WTC11 (cell line): ENCODE measurements around the gene LAPTM5. TPM values are rescaled to one million over a fixed set of nuclear protein-coding genes. Genes with fewer than 3 reads are reported as not detected.

ENCODE experiments used
- ATAC-seq: fragments of 200-7000 bp; cut with Tn5 transposase; 2 replicates; pipeline ENCODE4 v1.10.0; 2021; ENCODE audit warnings: mild to moderate bottlenecking, moderate library complexity
- CTCF ChIA-PET: fragments of 300-600 bp; sonication (Branson Sonifier 250); formaldehyde crosslinking; loops from one replicate; lab custom pipeline; 2021; ENCODE audit warnings: antibody characterized with exemption; lab: Charles Lee
- POLR2A ChIA-PET: fragments of 350-600 bp; sonication (Branson Sonifier 250); formaldehyde crosslinking; loops from one replicate; lab custom pipeline; 2021; ENCODE audit warnings: antibody characterized with exemption; lab: Charles Lee
- DNase-seq: peaks from one replicate; pipeline ENCODE4 v3.0.0; 2021; ENCODE audit warnings: low spot score
- H3K27ac Mint-ChIP-seq: 2 replicates; pipeline ENCODE4 v1.8.0; 2021; ENCODE audit warnings: mixed read lengths
- H3K27me3 Mint-ChIP-seq: 2 replicates; pipeline ENCODE4 v1.8.0; 2021; ENCODE audit warnings: low read depth, mild to moderate bottlenecking, moderate library complexity, mixed read lengths
- H3K36me3 Mint-ChIP-seq: 2 replicates; pipeline ENCODE4 v1.8.0; 2021; ENCODE audit warnings: mixed read lengths
- H3K4me1 Mint-ChIP-seq: 2 replicates; pipeline ENCODE4 v1.8.0; 2022; ENCODE audit warnings: mixed read lengths
- H3K4me3 Mint-ChIP-seq: 2 replicates; pipeline ENCODE4 v1.8.0; 2021; ENCODE audit warnings: mild to moderate bottlenecking, moderate library complexity, mixed read lengths
- H3K9me3 Mint-ChIP-seq: 2 replicates; pipeline ENCODE4 v1.8.0; 2021; ENCODE audit warnings: mixed read lengths
- ATF1 ChIP-seq: sonication (generic); formaldehyde crosslinking; IDR thresholded peaks from 2 replicates; pipeline ENCODE4 v1.8.1; 2023; ENCODE audit warnings: mild to moderate bottlenecking, moderate library complexity, missing genetic modification reagents
- CREB1 ChIP-seq: sonication (generic); formaldehyde crosslinking; IDR thresholded peaks from 2 replicates; pipeline ENCODE4 v1.8.0; 2023; ENCODE audit warnings: mild to moderate bottlenecking, missing genetic modification reagents
- E2F4 ChIP-seq: sonication (generic); formaldehyde crosslinking; IDR thresholded peaks from 2 replicates; pipeline ENCODE4 v1.8.1; 2022; ENCODE audit warnings: low read depth, mild to moderate bottlenecking, moderate library complexity, missing genetic modification reagents, borderline replicate concordance
- EMX1 ChIP-seq: fragments of 250-450 bp; sonication (Bioruptor Pico); IDR thresholded peaks from 2 replicates; pipeline ENCODE4 v1.8.0; 2021; ENCODE audit warnings: mild to moderate bottlenecking
- FOXP1 ChIP-seq: sonication (generic); formaldehyde crosslinking; IDR thresholded peaks from 2 replicates; pipeline ENCODE4 v1.8.0; 2022; ENCODE audit warnings: missing genetic modification reagents, mild to moderate bottlenecking, moderate library complexity, borderline replicate concordance
- GTF2I ChIP-seq: fragments of 250-450 bp; sonication (Bioruptor Pico); conservative IDR thresholded peaks from 2 replicates; pipeline ENCODE4 v1.4.0; 2021; ENCODE audit warnings: mild to moderate bottlenecking
- JUN ChIP-seq: sonication (generic); formaldehyde crosslinking; IDR thresholded peaks from 2 replicates; pipeline ENCODE4 v1.8.0; 2023; ENCODE audit warnings: mild to moderate bottlenecking, missing genetic modification reagents
- MXD4 ChIP-seq: fragments of 250-450 bp; sonication (Bioruptor Pico); IDR thresholded peaks from 2 replicates; pipeline ENCODE4 v1.8.0; 2021; ENCODE audit warnings: mild to moderate bottlenecking, moderate library complexity, borderline replicate concordance
- OVOL2 ChIP-seq: fragments of 250-450 bp; sonication (Bioruptor Pico); IDR thresholded peaks from 2 replicates; pipeline ENCODE4 v1.9.0; 2021; ENCODE audit warnings: mild to moderate bottlenecking, borderline replicate concordance
- SOX15 ChIP-seq: fragments of 250-450 bp; sonication (Bioruptor Pico); IDR thresholded peaks from 2 replicates; pipeline ENCODE4 v1.9.0; 2021; ENCODE audit warnings: mild to moderate bottlenecking
- ZNF396 ChIP-seq: fragments of 250-450 bp; sonication (Bioruptor Pico); IDR thresholded peaks from 2 replicates; pipeline ENCODE4 v1.8.0; 2021; ENCODE audit warnings: mild to moderate bottlenecking, moderate library complexity, borderline replicate concordance
- ZNF423 ChIP-seq: fragments of 250-450 bp; sonication (Bioruptor Pico); IDR thresholded peaks from 2 replicates; pipeline ENCODE4 v2.1.2; 2022; ENCODE audit warnings: mild to moderate bottlenecking, moderate library complexity
- ZNF425 ChIP-seq: fragments of 250-450 bp; sonication (Bioruptor Pico); conservative IDR thresholded peaks from 2 replicates; pipeline ENCODE4 v1.9.0; 2021; ENCODE audit warnings: mild to moderate bottlenecking
- ZNF671 ChIP-seq: fragments of 250-450 bp; sonication (Bioruptor Pico); IDR thresholded peaks from 2 replicates; pipeline ENCODE4 v1.8.0; 2021; ENCODE audit warnings: mild to moderate bottlenecking
- ZSCAN18 ChIP-seq: fragments of 250-450 bp; sonication (Bioruptor Pico); IDR thresholded peaks from 2 replicates; pipeline ENCODE4 v2.1.2; 2022; ENCODE audit warnings: mild to moderate bottlenecking, moderate library complexity
- total RNA-seq: library from RNA; stranded (reverse); gene quantifications from 3 replicates; pipeline ENCODE4 v1.2.3, GENCODE V29; 2021
- TF ChIP-seq, protein P1 (sequence below): sonication (generic); formaldehyde crosslinking; IDR thresholded peaks from 2 replicates; pipeline ENCODE4 v1.8.1; 2022; ENCODE audit warnings: low read depth, missing genetic modification reagents, borderline replicate concordance
- TF ChIP-seq, protein P2 (sequence below): sonication (generic); formaldehyde crosslinking; IDR thresholded peaks from 2 replicates; pipeline ENCODE4 v1.8.1; 2022; ENCODE audit warnings: mild to moderate bottlenecking, missing genetic modification reagents, moderate library complexity, borderline replicate concordance
- TF ChIP-seq, protein P3 (sequence below): sonication (generic); formaldehyde crosslinking; IDR thresholded peaks from 2 replicates; pipeline ENCODE4 v1.8.1; 2023; ENCODE audit warnings: mild to moderate bottlenecking, missing genetic modification reagents

Gene LAPTM5
- total RNA-seq, 1 experiment from 2014 or later, result 1.3 TPM

DNA sequence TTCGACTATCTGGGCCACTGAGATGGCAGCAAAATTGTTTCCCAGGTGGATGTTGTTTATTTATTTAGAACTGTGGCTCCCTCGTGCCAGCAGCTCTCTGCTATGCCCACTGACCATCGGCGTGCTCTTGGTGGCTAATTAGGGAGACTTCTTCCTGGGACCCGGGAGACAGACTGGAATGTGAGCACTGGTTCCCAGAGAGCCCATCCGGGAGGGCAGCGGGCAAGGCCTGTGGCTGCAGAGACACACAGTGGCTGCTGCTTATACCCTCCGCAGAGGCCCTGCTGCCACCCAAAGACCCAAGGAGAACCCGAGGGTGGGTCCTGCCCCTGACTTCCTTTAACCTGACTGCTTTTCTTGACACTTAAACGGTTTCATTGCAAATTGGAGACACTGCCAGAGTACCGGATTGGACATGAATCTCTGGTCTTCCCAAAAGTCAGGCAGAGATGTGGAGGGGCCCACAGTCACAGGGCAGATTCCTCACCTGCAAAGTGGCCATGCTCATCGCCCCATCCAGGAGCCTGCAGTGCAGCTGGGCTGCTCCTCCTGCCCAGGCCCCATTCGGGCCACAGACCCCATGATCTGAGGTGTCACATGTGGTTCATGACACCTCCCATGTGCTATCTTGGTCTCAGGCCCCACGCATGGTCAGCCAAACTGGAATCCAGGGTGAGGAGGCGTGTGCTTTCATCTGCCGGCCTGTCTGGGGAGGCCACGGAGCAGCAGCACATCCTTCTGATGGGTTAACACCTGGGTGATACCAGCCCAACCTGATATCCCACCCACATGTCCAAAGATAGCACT, 28.5 kb downstream of the LAPTM5 start:
- no peak overlapping the region for H3K4me3 Mint-ChIP-seq
- CTCF ChIA-PET, result interaction anchor here (1.2 to 6.7 kb wide), 11 partner anchors 9 to 192 kb away, joined by 3 to 89 read pairs (median 8); no protein-coding TSS in a partner anchor
- H3K27me3 Mint-ChIP-seq, result no peaks in the 10 kb centered on the region
- no peaks in the 10 kb centered on the region for H3K36me3 Mint-ChIP-seq
- H3K4me1 Mint-ChIP-seq, result peaks cover 27% of the 10 kb centered on the region
- ATAC-seq (no peak), DNase-seq (no peak)
- no peaks in the 10 kb centered on the region for H3K9me3 Mint-ChIP-seq
- H3K27ac Mint-ChIP-seq, result no peak overlapping the region
- TF ChIP-seq FOXP1 (CRISPR knock-in tag) (no peak), CREB1 (CRISPR knock-in tag) (no peak), ATF1 (CRISPR knock-in tag) (no peak), GTF2I (CRISPR knock-in tag) (no peak), EMX1 (CRISPR knock-in tag) (no peak), SOX15 (no peak), ZNF425 (CRISPR knock-in tag) (no peak), JUN (no peak), ZNF671 (CRISPR knock-in tag) (no peak), ZNF423 (no peak), ZNF396 (CRISPR knock-in tag) (no peak), ZSCAN18 (CRISPR knock-in tag) (no peak), E2F4 (CRISPR knock-in tag) (no peak), MXD4 (CRISPR knock-in tag) (no peak), OVOL2 (CRISPR knock-in tag) (no peak)
- TF ChIP-seq, protein P1, sequence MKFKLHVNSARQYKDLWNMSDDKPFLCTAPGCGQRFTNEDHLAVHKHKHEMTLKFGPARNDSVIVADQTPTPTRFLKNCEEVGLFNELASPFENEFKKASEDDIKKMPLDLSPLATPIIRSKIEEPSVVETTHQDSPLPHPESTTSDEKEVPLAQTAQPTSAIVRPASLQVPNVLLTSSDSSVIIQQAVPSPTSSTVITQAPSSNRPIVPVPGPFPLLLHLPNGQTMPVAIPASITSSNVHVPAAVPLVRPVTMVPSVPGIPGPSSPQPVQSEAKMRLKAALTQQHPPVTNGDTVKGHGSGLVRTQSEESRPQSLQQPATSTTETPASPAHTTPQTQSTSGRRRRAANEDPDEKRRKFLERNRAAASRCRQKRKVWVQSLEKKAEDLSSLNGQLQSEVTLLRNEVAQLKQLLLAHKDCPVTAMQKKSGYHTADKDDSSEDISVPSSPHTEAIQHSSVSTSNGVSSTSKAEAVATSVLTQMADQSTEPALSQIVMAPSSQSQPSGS, result no peak
- TF ChIP-seq, protein P2, sequence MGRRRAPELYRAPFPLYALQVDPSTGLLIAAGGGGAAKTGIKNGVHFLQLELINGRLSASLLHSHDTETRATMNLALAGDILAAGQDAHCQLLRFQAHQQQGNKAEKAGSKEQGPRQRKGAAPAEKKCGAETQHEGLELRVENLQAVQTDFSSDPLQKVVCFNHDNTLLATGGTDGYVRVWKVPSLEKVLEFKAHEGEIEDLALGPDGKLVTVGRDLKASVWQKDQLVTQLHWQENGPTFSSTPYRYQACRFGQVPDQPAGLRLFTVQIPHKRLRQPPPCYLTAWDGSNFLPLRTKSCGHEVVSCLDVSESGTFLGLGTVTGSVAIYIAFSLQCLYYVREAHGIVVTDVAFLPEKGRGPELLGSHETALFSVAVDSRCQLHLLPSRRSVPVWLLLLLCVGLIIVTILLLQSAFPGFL (CRISPR knock-in tag), result no peak
- TF ChIP-seq, protein P3, sequence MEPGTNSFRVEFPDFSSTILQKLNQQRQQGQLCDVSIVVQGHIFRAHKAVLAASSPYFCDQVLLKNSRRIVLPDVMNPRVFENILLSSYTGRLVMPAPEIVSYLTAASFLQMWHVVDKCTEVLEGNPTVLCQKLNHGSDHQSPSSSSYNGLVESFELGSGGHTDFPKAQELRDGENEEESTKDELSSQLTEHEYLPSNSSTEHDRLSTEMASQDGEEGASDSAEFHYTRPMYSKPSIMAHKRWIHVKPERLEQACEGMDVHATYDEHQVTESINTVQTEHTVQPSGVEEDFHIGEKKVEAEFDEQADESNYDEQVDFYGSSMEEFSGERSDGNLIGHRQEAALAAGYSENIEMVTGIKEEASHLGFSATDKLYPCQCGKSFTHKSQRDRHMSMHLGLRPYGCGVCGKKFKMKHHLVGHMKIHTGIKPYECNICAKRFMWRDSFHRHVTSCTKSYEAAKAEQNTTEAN (CRISPR knock-in tag), result no peak
- POLR2A ChIA-PET, result no interaction called here
